IPS-NIHi11 (cell line): Measurements from ENCODE around the gene ABLIM1.

Experiments used
- DNase-seq: peaks from one replicate; pipeline ENCODE4 v3.0.0; 2012; ENCODE audit warnings: mixed read lengths, low spot score

Gene ABLIM1

GRCh38 chr10:114487815-114488536 is 170.1 kb downstream of the ABLIM1 start:
- DNase-seq, result no peak

GRCh38 chr10:114486938-114487814 is 170.9 kb downstream of the ABLIM1 start:
- no peak for DNase-seq

GRCh38 chr10:114485696-114486400 is 172.2 kb downstream of the ABLIM1 start:
- DNase-seq, result no peak

GRCh38 chr10:114483575-114483974 is 174.5 kb downstream of the ABLIM1 start:
- DNase-seq, result no peak

GRCh38 chr10:114482480-114483304 is 175.4 kb downstream of the ABLIM1 start:
- DNase-seq, result no peak

- DNase-seq, result no peak
Measured at GRCh38 chr10:114481055-114481454, 177.0 kb downstream of the ABLIM1 start.

- DNase-seq, result no peak
Measured at GRCh38 chr10:114479836-114480235, 178.2 kb downstream of the ABLIM1 start.

- DNase-seq, result no peak
Measured at GRCh38 chr10:114479307-114479706, 178.8 kb downstream of the ABLIM1 start.

- no peak for DNase-seq
Measured at GRCh38 chr10:114478281-114478680, 179.8 kb downstream of the ABLIM1 start.

GRCh38 chr10:114477285-114477684 is 180.8 kb downstream of the ABLIM1 start:
- no peak for DNase-seq

- DNase-seq, result no peak
Measured at GRCh38 chr10:114474989-114475388, 183.1 kb downstream of the ABLIM1 start.

- DNase-seq, result no peak
Measured at GRCh38 chr10:114473776-114474175, 184.3 kb downstream of the ABLIM1 start.

- no peak for DNase-seq
Measured at GRCh38 chr10:114472877-114473253, 185.2 kb downstream of the ABLIM1 start.

- peak; percentile 66 for DNase-seq
Measured at GRCh38 chr10:114471906-114472876, 185.9 kb downstream of the ABLIM1 start.

- DNase-seq, result peak; percentile 86
Measured at GRCh38 chr10:114470956-114471905, 186.8 kb downstream of the ABLIM1 start.

- DNase-seq, result no peak
Measured at GRCh38 chr10:114470361-114470760, 187.7 kb downstream of the ABLIM1 start.

GRCh38 chr10:114458955-114459354 is 199.1 kb downstream of the ABLIM1 start:
- peak; percentile 81 for DNase-seq

GRCh38 chr10:114458216-114458920 is 199.7 kb downstream of the ABLIM1 start:
- DNase-seq, result no peak

- no peak for DNase-seq
Measured at GRCh38 chr10:114453576-114453975, 204.5 kb downstream of the ABLIM1 start.
